Adrenal gland (tissue), 5 donors: ENCODE results near the gene PSMA8.

Experiments
- POLR2A ChIP-seq, 2 donors: fragments of 450-650 bp; IDR thresholded peaks; one replicate each; pipeline ENCODE4 v1.6.1; 2017; ENCODE audit warnings: antibody characterized with exemption in 2 of 2, mild to moderate bottlenecking in 2 of 2, moderate library complexity in 1 of 2
- TF ChIP-seq, protein P1 (sequence below), 6 experiments: fragments of 450-650 bp in 4 of 6; fragments of 200-600 bp in 2 of 6; sonication (generic) in 1 of 6; IDR thresholded peaks; 1 replicate in 5 of 6; 2 replicates in 1 of 6; pipeline versions ENCODE4 v1.5.1 to v1.8.0; 2016 to 2021; ENCODE audit warnings: antibody characterized with exemption in 6 of 6, mild to moderate bottlenecking in 2 of 6, moderate library complexity in 1 of 6
- donor health status: DM: no; HTN: no; CAD: no.

DNA sequence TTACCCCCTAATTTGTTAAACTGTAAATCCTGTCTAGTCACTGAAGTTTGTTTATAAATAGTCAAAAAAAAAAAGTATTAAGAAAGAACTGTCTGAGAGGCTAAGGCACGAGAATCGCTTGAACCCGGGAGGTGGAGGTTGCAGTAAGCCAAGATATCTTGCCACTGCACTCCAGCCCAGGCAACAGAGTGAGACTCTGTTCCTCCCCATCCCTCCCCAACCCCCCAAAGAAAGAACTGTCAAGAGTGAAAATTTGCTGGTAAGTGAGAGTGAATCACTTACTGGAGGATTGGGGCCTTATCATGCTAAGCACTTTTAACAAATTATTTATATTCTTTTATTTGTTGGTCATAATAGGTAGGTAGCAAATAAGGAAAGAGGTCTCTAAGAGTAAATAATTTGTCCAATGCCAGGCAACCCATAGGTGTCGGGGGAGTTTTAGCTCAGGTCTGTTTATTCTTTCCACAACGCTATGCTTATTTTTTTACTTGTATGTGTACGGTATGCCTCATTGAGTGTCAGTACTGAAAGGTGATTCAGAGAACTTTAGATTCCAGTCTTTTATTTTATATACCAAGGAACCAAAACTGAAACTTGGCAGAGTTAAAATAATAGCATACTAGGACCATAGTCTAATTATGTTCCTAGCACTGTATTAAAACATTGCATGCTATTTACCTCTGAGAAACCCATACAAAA, 95.0 kb downstream of the PSMA8 start:
- TF ChIP-seq POLR2A (IDR thresholded peaks at IDR 0.05): no peak
- TF ChIP-seq, protein P1, sequence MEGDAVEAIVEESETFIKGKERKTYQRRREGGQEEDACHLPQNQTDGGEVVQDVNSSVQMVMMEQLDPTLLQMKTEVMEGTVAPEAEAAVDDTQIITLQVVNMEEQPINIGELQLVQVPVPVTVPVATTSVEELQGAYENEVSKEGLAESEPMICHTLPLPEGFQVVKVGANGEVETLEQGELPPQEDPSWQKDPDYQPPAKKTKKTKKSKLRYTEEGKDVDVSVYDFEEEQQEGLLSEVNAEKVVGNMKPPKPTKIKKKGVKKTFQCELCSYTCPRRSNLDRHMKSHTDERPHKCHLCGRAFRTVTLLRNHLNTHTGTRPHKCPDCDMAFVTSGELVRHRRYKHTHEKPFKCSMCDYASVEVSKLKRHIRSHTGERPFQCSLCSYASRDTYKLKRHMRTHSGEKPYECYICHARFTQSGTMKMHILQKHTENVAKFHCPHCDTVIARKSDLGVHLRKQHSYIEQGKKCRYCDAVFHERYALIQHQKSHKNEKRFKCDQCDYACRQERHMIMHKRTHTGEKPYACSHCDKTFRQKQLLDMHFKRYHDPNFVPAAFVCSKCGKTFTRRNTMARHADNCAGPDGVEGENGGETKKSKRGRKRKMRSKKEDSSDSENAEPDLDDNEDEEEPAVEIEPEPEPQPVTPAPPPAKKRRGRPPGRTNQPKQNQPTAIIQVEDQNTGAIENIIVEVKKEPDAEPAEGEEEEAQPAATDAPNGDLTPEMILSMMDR (IDR thresholded peaks at IDR 0.05): no peak
